AG04449 (cell line): ENCODE results near the gene ANKRD33B.

Experiments
- CTCF ChIA-PET: fragments of 350-600 bp; formaldehyde crosslinking; extraction: SDS; loops from one replicate; lab custom pipeline; 2021; ENCODE audit warnings: antibody characterized with exemption; lab: Yijun Ruan, JAX
- POLR2A ChIA-PET: fragments of 400-600, 350-600 bp; formaldehyde crosslinking; extraction: SDS; loops from one replicate; lab custom pipeline; 2020; ENCODE audit warnings: antibody characterized with exemption, inconsistent platforms; lab: Yijun Ruan, JAX
- DNase-seq: peaks from one replicate; pipeline ENCODE4 v3.0.0-alpha.2; 2010; ENCODE audit warnings: low read depth, low spot score
- H3K4me3 ChIP-seq: 2 replicates; pipeline ENCODE4 v1.5.1; 2011; ENCODE audit warnings: low read depth, mild to moderate bottlenecking, control low read depth, low read length
- CTCF ChIP-seq: IDR thresholded peaks from one replicate; pipeline ENCODE4 v1.5.1; 2011; ENCODE audit warnings: mild to moderate bottlenecking, moderate library complexity, low read length, control low read depth, inconsistent platforms; ENCODE audit not compliant: insufficient read depth; ENCODE audit errors: missing control alignments

The ANKRD33B gene

GRCh38 chr5:10684303-10685086, 120.6 kb downstream of the ANKRD33B start:
- no peak for DNase-seq
- TF ChIP-seq CTCF = no peak
- H3K4me3 ChIP-seq = no peak overlapping the region
- ChIA-PET POLR2A (no interaction called here), CTCF (interaction anchor here (11.9 kb wide), 1 partner anchor 231 kb away, joined by 97 read pairs; no protein-coding TSS in a partner anchor)

- no peak for TF ChIP-seq CTCF
- H3K4me3 ChIP-seq = no peak overlapping the region
- DNase-seq = no peak
- ChIA-PET CTCF (interaction anchor here (11.9 kb wide), 1 partner anchor 232 kb away, joined by 97 read pairs; no protein-coding TSS in a partner anchor), POLR2A (no interaction called here)
Measured at GRCh38 chr5:10685115-10685521, 121.2 kb downstream of the ANKRD33B start.

- TF ChIP-seq CTCF = no peak
- ChIA-PET POLR2A (no interaction called here), CTCF (interaction anchor here (11.9 kb wide), 1 partner anchor 233 kb away, joined by 97 read pairs; no protein-coding TSS in a partner anchor)
- no peak for DNase-seq
- no peak overlapping the region for H3K4me3 ChIP-seq
Measured at GRCh38 chr5:10686890-10687289, 123.0 kb downstream of the ANKRD33B start.

- ChIA-PET CTCF (interaction anchor here (0.8 to 11.9 kb wide), 12 partner anchors 10 to 578 kb away, joined by 3 to 97 read pairs (median 4); no protein-coding TSS in a partner anchor), POLR2A (no interaction called here)
- no peak for TF ChIP-seq CTCF
- no peak overlapping the region for H3K4me3 ChIP-seq
- no peak for DNase-seq
Measured at GRCh38 chr5:10688651-10689171, 124.8 kb downstream of the ANKRD33B start.

GRCh38 chr5:10689391-10690081, 125.7 kb downstream of the ANKRD33B start:
- POLR2A ChIA-PET = interaction anchor here (0.6 kb wide), 1 partner anchor 14 kb away, joined by 3 read pairs; no protein-coding TSS in a partner anchor
- CTCF ChIA-PET = interaction anchor here (0.8 to 11.9 kb wide), 15 partner anchors 11 to 578 kb away, joined by 3 to 97 read pairs (median 4); no protein-coding TSS in a partner anchor
- DNase-seq = no peak
- H3K4me3 ChIP-seq = no peak overlapping the region
- peak; percentile 24 for TF ChIP-seq CTCF
